Measurements from ENCODE around the gene TSPEAR. TPM values are rescaled to one million over a fixed set of nuclear protein-coding genes. Genes with fewer than 3 reads are reported as not detected.

The TSPEAR gene
- total RNA-seq, 1 donor, result not detected

DNA sequence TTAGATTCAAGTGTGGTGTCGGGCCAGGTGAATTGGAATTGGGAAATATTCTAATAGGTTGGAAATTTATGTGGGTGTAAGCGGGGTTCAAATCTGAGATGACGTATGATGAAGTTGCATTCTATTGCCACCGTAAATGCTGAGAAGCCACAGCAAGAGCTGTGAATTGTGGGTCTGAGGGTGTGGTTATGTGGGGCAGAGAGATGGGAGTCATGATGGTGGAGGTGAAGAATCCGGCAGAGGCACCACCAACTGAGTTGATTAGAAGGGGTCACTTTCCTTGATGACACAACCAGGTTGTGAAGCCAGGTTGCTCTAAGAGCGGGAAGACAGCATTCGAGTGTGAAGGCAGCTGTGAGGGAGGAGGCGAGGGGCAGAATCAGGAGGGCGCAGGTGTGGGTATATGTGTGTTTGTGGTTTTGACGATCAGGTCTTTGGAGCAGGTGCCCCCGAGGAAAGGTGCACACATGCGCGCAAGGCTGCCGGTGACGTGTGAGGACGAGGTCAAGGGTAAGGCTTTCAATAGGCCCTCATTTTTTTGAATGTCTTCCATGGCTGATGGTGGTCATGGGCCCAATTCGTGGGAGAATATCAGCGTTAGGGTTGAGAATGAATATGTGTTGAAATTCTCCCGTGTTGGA lies 237.3 kb downstream of the TSPEAR start:
- H3K4me3 ChIP-seq (ENCODE audit: insufficient read depth, low read length), result no peak overlapping the region
- no peak for TF ChIP-seq CTCF (IDR thresholded peaks at IDR 0.05; ENCODE audit: extremely low read depth, low read depth, low read length)
- H4K20me1 ChIP-seq (ENCODE audit: insufficient read depth, low read length), result no peaks in the 10 kb centered on the region
- H2AFZ ChIP-seq (ENCODE audit: low read length), result no peak overlapping the region
- no peak overlapping the region for H3K4me2 ChIP-seq (ENCODE audit: insufficient read depth, low read length)
- peaks cover 6% of the 10 kb centered on the region for H3K27me3 ChIP-seq (ENCODE audit: insufficient read depth, low read length)
- no peaks in the 10 kb centered on the region for H3K9me3 ChIP-seq (ENCODE audit: low read depth, low read length)
- H3K79me2 ChIP-seq (ENCODE audit: insufficient read depth, low read length), result no peaks in the 10 kb centered on the region
- no peaks in the 10 kb centered on the region for H3K36me3 ChIP-seq (ENCODE audit: insufficient read depth, low read length)
- no peaks in the 10 kb centered on the region for H3K4me1 ChIP-seq (ENCODE audit: insufficient read depth, low read length)
- DNase-seq (ENCODE audit: insufficient read length, low spot score, missing footprints), result peak; percentile 34
- H3K27ac ChIP-seq (ENCODE audit: low read depth, low read length), result no peak overlapping the region

DNA sequence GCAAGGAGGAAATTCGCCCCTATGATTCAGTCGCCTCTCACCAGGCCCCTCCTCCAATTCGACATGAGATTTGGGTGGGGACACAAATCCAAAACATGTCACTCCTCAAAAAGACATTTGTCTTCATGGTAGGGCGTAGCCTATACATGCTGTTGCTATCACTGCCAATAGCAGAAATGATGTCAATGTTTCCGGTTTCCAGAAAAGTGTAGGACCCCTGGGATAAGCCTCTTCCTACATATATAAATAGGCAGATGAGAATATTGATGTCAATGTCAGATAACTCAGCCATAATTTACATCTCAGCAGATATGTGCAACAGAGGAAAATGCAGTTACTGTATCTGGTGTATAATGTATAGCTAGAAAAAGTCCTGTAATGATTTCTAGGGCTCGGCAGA lies 239.4 kb downstream of the TSPEAR start:
- no peak for DNase-seq (ENCODE audit: insufficient read length, low spot score, missing footprints)
- Histone ChIP-seq H3K27ac (ENCODE audit: low read depth, low read length) (no peak overlapping the region), H3K27me3 (ENCODE audit: insufficient read depth, low read length) (peaks cover 6% of the 10 kb centered on the region), H3K4me2 (ENCODE audit: insufficient read depth, low read length) (no peak overlapping the region), H3K9me3 (ENCODE audit: low read depth, low read length) (no peaks in the 10 kb centered on the region), H3K79me2 (ENCODE audit: insufficient read depth, low read length) (no peaks in the 10 kb centered on the region), H3K36me3 (ENCODE audit: insufficient read depth, low read length) (no peaks in the 10 kb centered on the region), H2AFZ (ENCODE audit: low read length) (no peak overlapping the region), H4K20me1 (ENCODE audit: insufficient read depth, low read length) (no peaks in the 10 kb centered on the region), H3K4me3 (ENCODE audit: insufficient read depth, low read length) (no peak overlapping the region), H3K4me1 (ENCODE audit: insufficient read depth, low read length) (no peaks in the 10 kb centered on the region)
- TF ChIP-seq CTCF (IDR thresholded peaks at IDR 0.05; ENCODE audit: extremely low read depth, low read depth, low read length), result no peak

GRCh38 chr21:44471341-44471740 lies 240.0 kb downstream of the TSPEAR start:
- no peak for DNase-seq (ENCODE audit: insufficient read length, low spot score, missing footprints)
- Histone ChIP-seq H3K4me2 (ENCODE audit: insufficient read depth, low read length) (no peak overlapping the region), H2AFZ (ENCODE audit: low read length) (no peak overlapping the region), H3K27me3 (ENCODE audit: insufficient read depth, low read length) (peaks cover 6% of the 10 kb centered on the region), H3K79me2 (ENCODE audit: insufficient read depth, low read length) (no peaks in the 10 kb centered on the region), H3K27ac (ENCODE audit: low read depth, low read length) (no peak overlapping the region), H3K9me3 (ENCODE audit: low read depth, low read length) (no peaks in the 10 kb centered on the region), H3K4me1 (ENCODE audit: insufficient read depth, low read length) (no peaks in the 10 kb centered on the region), H3K36me3 (ENCODE audit: insufficient read depth, low read length) (no peaks in the 10 kb centered on the region), H4K20me1 (ENCODE audit: insufficient read depth, low read length) (no peaks in the 10 kb centered on the region), H3K4me3 (ENCODE audit: insufficient read depth, low read length) (no peak overlapping the region)
- no peak for TF ChIP-seq CTCF (IDR thresholded peaks at IDR 0.05; ENCODE audit: extremely low read depth, low read depth, low read length)

- H3K27me3 ChIP-seq (ENCODE audit: insufficient read depth, low read length), result no peaks in the 10 kb centered on the region
- H3K4me1 ChIP-seq (ENCODE audit: insufficient read depth, low read length), result no peaks in the 10 kb centered on the region
- no peak overlapping the region for H3K4me3 ChIP-seq (ENCODE audit: insufficient read depth, low read length)
- no peak overlapping the region for H3K27ac ChIP-seq (ENCODE audit: low read depth, low read length)
- H3K4me2 ChIP-seq (ENCODE audit: insufficient read depth, low read length), result no peak overlapping the region
- H3K9me3 ChIP-seq (ENCODE audit: low read depth, low read length), result no peaks in the 10 kb centered on the region
- no peak for TF ChIP-seq CTCF (IDR thresholded peaks at IDR 0.05; ENCODE audit: extremely low read depth, low read depth, low read length)
- no peaks in the 10 kb centered on the region for H3K36me3 ChIP-seq (ENCODE audit: insufficient read depth, low read length)
- peak; percentile 35 for DNase-seq (ENCODE audit: insufficient read length, low spot score, missing footprints)
- no peaks in the 10 kb centered on the region for H3K79me2 ChIP-seq (ENCODE audit: insufficient read depth, low read length)
- no peaks in the 10 kb centered on the region for H4K20me1 ChIP-seq (ENCODE audit: insufficient read depth, low read length)
- no peak overlapping the region for H2AFZ ChIP-seq (ENCODE audit: low read length)
Observed at GRCh38 chr21:44467859-44468195, 243.5 kb downstream of the TSPEAR start.

Data from osteoblast (primary cell).